Islet precursor cell (in vitro differentiated cells): ENCODE data around the gene KCP.

Source experiments
- DNase-seq: peaks from one replicate; pipeline ENCODE4 v3.0.0-alpha.2; 2018

KCP gene

GRCh38 chr7:128854396-128854795 is 56.1 kb downstream of the KCP start:
- DNase-seq, result no peak

GRCh38 chr7:128853799-128854198 is 56.7 kb downstream of the KCP start:
- DNase-seq, result no peak

- no peak for DNase-seq
Observed at GRCh38 chr7:128852537-128853254, 57.8 kb downstream of the KCP start.

GRCh38 chr7:128849804-128850490 is 60.6 kb downstream of the KCP start:
- DNase-seq, result no peak

GRCh38 chr7:128849156-128849515 is 61.4 kb downstream of the KCP start:
- no peak for DNase-seq

GRCh38 chr7:128848289-128849155 is 62.0 kb downstream of the KCP start:
- DNase-seq, result no peak

- no peak for DNase-seq
Observed at GRCh38 chr7:128847721-128848211, 62.7 kb downstream of the KCP start.

- DNase-seq, result no peak
Observed at GRCh38 chr7:128846781-128847444, 63.6 kb downstream of the KCP start.

- no peak for DNase-seq
Observed at GRCh38 chr7:128845987-128846386, 64.5 kb downstream of the KCP start.

GRCh38 chr7:128845475-128845874 is 65.0 kb downstream of the KCP start:
- DNase-seq, result no peak

- no peak for DNase-seq
Observed at GRCh38 chr7:128844777-128845311, 65.7 kb downstream of the KCP start.

- no peak for DNase-seq
Observed at GRCh38 chr7:128843938-128844621, 66.4 kb downstream of the KCP start.

- DNase-seq, result no peak
Observed at GRCh38 chr7:128842674-128843641, 67.6 kb downstream of the KCP start.

GRCh38 chr7:128841921-128842673 is 68.4 kb downstream of the KCP start:
- DNase-seq, result peak; percentile 73

- no peak for DNase-seq
Observed at GRCh38 chr7:128841171-128841690, 69.3 kb downstream of the KCP start.

GRCh38 chr7:128840326-128841170 is 70.0 kb downstream of the KCP start:
- no peak for DNase-seq

GRCh38 chr7:128839751-128840177 is 70.7 kb downstream of the KCP start:
- DNase-seq, result no peak

- DNase-seq, result no peak
Observed at GRCh38 chr7:128838981-128839731, 71.4 kb downstream of the KCP start.
